Ishikawa (cell line): ENCODE results near the gene SORCS3.

Experiments
- CREB1 ChIP-seq: IDR thresholded peaks from 2 replicates; pipeline ENCODE4 v1.6.1; 2012; ENCODE audit warnings: low read depth
- EP300 ChIP-seq: IDR thresholded peaks from 2 replicates; pipeline ENCODE4 v1.6.1; 2012; ENCODE audit warnings: borderline replicate concordance
- MAX ChIP-seq: IDR thresholded peaks from 2 replicates; pipeline ENCODE4 v1.6.1; 2012
- RAD21 ChIP-seq: IDR thresholded peaks from 2 replicates; pipeline ENCODE4 v1.6.1; 2012; ENCODE audit warnings: low read depth
- TAF1 ChIP-seq: IDR thresholded peaks from 2 replicates; pipeline ENCODE4 v1.6.1; 2012; ENCODE audit warnings: low read depth, mild to moderate bottlenecking
- TCF12 ChIP-seq: IDR thresholded peaks from 2 replicates; pipeline ENCODE4 v1.6.1; 2012; ENCODE audit warnings: low read depth
- YY1 ChIP-seq: IDR thresholded peaks from 2 replicates; pipeline ENCODE4 v1.6.1; 2012; ENCODE audit warnings: low read depth
- ZBTB7A ChIP-seq: IDR thresholded peaks from 2 replicates; pipeline ENCODE4 v1.6.1; 2012; ENCODE audit warnings: low read depth
- TF ChIP-seq, protein P1 (sequence below): IDR thresholded peaks from 2 replicates; pipeline ENCODE4 v1.6.1; 2012; ENCODE audit warnings: low read depth, mild to moderate bottlenecking

DNA sequence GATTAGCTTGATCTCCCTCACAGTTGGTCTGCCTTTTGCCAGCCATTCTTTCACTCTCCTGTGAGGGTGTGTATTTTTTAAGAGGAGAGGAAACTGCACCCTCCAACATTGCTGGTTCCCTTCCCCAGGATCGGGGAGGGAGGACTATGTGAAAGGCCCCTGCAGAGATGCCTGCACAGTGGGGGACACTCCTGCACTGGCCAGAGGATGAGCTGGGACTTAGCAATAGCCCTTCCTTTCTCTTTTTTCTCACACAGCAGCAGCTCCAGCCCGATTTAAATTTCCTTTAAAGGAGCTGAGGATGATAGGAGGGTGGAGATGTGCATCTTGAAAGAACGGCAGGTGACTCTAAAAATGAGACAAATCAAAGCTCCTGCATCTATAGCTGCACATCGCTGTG is 18.7 kb downstream of the SORCS3 start:
- TF ChIP-seq TAF1 (no peak), EP300 (no peak), ZBTB7A (no peak), TCF12 (no peak), YY1 (no peak), MAX (no peak), CREB1 (no peak), RAD21 (no peak)
- TF ChIP-seq, protein P1, sequence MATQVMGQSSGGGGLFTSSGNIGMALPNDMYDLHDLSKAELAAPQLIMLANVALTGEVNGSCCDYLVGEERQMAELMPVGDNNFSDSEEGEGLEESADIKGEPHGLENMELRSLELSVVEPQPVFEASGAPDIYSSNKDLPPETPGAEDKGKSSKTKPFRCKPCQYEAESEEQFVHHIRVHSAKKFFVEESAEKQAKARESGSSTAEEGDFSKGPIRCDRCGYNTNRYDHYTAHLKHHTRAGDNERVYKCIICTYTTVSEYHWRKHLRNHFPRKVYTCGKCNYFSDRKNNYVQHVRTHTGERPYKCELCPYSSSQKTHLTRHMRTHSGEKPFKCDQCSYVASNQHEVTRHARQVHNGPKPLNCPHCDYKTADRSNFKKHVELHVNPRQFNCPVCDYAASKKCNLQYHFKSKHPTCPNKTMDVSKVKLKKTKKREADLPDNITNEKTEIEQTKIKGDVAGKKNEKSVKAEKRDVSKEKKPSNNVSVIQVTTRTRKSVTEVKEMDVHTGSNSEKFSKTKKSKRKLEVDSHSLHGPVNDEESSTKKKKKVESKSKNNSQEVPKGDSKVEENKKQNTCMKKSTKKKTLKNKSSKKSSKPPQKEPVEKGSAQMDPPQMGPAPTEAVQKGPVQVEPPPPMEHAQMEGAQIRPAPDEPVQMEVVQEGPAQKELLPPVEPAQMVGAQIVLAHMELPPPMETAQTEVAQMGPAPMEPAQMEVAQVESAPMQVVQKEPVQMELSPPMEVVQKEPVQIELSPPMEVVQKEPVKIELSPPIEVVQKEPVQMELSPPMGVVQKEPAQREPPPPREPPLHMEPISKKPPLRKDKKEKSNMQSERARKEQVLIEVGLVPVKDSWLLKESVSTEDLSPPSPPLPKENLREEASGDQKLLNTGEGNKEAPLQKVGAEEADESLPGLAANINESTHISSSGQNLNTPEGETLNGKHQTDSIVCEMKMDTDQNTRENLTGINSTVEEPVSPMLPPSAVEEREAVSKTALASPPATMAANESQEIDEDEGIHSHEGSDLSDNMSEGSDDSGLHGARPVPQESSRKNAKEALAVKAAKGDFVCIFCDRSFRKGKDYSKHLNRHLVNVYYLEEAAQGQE = no peak
